ENCODE results near the gene CACNB3. TPM values are rescaled to one million over a fixed set of nuclear protein-coding genes. Genes with fewer than 3 reads are reported as not detected.

CACNB3 gene
- total and polyA plus RNA-seq, 2 of the 13 experiments (the other 11 are each of a cell fraction or from before 2014, with no cell fraction given), result 0.29 to 0.54 TPM

DNA sequence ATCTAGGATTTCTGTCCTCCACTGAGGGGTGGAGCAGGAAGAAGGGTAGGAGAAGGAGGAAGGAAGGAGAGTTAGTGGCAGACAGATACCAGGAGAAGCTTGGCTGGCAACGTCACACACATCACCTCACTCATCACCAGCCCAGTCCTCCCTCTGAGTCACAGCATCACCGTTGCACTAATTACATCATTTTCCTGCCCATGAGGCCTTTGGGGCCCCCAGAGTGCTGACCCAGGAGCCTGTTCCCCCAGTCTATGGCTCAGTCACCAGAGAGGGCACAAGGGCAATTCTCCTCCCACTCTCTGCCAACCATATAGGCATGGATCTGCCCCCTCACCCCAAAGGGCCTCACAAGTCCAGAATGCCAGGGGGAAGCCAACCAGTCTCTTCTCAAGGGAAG, 42.8 kb downstream of the CACNB3 start:
- H3K9ac ChIP-seq (ENCODE audit: insufficient read depth, low read depth, low read length), result no peak overlapping the region
- no peak overlapping the region for H3K27ac ChIP-seq (ENCODE audit: extremely low read length, insufficient read depth, low read length)
- in situ Hi-C loops (cut with HindIII; ENCODE audit: extremely low pct_ligation_motif_present, low pct_unique_long_range_greater_than_20kb) (no loop called here), intact Hi-C loops (cut with micrococcal nuclease; ENCODE audit: unreplicated experiment) (no loop called here)
- peaks cover 0 to 1% of the 10 kb centered on the region in 2 experiments; a peak in 2 of 5 replicates for H3K36me3 ChIP-seq (replicated peaks in 1 of 2; ENCODE audit: control insufficient read depth in 1 of 2, insufficient read depth in 2 of 2, low read length in 2 of 2)
- POLR2A ChIA-PET, result no interaction called here
- H3K79me2 ChIP-seq (ENCODE audit: insufficient read depth, low read length), result no peaks in the 10 kb centered on the region
- TF ChIP-seq SMC3 (IDR thresholded peaks at IDR 0.05; ENCODE audit: low read length) (no peak), ZNF841 (CRISPR knock-in tag; IDR thresholded peaks at IDR 0.05; ENCODE audit: borderline replicate concordance) (no peak), HOXD1 (CRISPR knock-in tag; IDR thresholded peaks at IDR 0.05) (no peak), MXD3 (CRISPR knock-in tag; IDR thresholded peaks at IDR 0.05) (no peak)
- peaks cover 28% of the 10 kb centered on the region for H3K4me1 ChIP-seq (ENCODE audit: insufficient read depth, low read length)
- DNase-seq (ENCODE audit: low spot score) (no peak), ATAC-seq (no peak), FAIRE-seq (no peak)
- no TSS peak for BruUV-seq (replicated peaks)
- no peaks in the 10 kb centered on the region for H4K20me1 ChIP-seq (ENCODE audit: insufficient read depth, low read length)
- H3K4me2 ChIP-seq (ENCODE audit: low read depth, low read length), result no peak overlapping the region
- 70% methylated on average over 2 of the region's 2 CpGs for WGBS (ENCODE audit: low lambda C conversion rate)
- no peak overlapping the region for H2AFZ ChIP-seq (ENCODE audit: low read length)
- H3K4me3 ChIP-seq (replicated peaks in 1 of 3; ENCODE audit: insufficient read depth in 1 of 3, low read depth in 2 of 3, low read length in 3 of 3), result no peak overlapping the region
- H3K27me3 ChIP-seq (ENCODE audit: control insufficient read depth in 1 of 2, insufficient read depth in 2 of 2, low read length in 2 of 2), result no peaks in the 10 kb centered on the region; a peak in 1 of 5 replicates
- no peaks in the 10 kb centered on the region for H3K9me3 ChIP-seq (ENCODE audit: low read length)
- CTCF ChIA-PET (ENCODE audit: low intra/inter-chr PET ratio, low total read pairs), result no interaction called here

DNA sequence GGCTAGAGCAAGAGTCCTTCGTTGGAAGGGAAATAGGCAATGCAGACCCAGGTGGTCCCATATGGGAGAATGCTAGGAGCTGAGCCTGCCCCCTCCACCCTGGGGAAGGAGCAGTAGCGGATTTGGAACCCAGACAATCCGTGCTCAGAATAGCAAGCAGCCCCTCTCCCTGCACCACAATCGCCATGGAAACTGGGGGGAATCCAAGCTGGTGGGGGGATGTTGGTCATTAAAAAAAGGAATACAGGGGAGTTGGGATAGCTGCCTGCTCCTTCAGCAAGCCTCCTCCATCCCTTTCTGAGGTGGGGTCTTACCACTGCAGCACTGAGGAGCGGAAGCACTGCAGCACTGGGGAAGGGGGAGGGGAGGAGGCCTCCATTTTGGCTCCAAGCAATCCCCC, 44.5 kb downstream of the CACNB3 start:
- FAIRE-seq, result no peak
- no peaks in the 10 kb centered on the region for H3K9me3 ChIP-seq (ENCODE audit: low read length)
- no peaks in the 10 kb centered on the region for H4K20me1 ChIP-seq (ENCODE audit: insufficient read depth, low read length)
- CTCF ChIA-PET (ENCODE audit: low intra/inter-chr PET ratio, low total read pairs), result no interaction called here
- 89% methylated on average over 5 of the region's 5 CpGs for WGBS (ENCODE audit: low lambda C conversion rate)
- H3K4me3 ChIP-seq (replicated peaks in 1 of 3; ENCODE audit: insufficient read depth in 1 of 3, low read depth in 2 of 3, low read length in 3 of 3), result no peak overlapping the region
- no peak overlapping the region for H3K9ac ChIP-seq (ENCODE audit: insufficient read depth, low read depth, low read length)
- H3K36me3 ChIP-seq (replicated peaks in 1 of 2; ENCODE audit: control insufficient read depth in 1 of 2, insufficient read depth in 2 of 2, low read length in 2 of 2), result peaks cover 0 to 1% of the 10 kb centered on the region in 2 experiments; a peak in 2 of 5 replicates
- H3K27ac ChIP-seq (ENCODE audit: extremely low read length, insufficient read depth, low read length), result no peak overlapping the region
- POLR2A ChIA-PET, result no interaction called here
- H3K4me2 ChIP-seq (ENCODE audit: low read depth, low read length), result no peak overlapping the region
- ATAC-seq, result no peak
- BruUV-seq (replicated peaks), result no TSS peak
- no peak overlapping the region for H2AFZ ChIP-seq (ENCODE audit: low read length)
- no peaks in the 10 kb centered on the region for H3K79me2 ChIP-seq (ENCODE audit: insufficient read depth, low read length)
- H3K4me1 ChIP-seq (ENCODE audit: insufficient read depth, low read length), result peaks cover 44% of the 10 kb centered on the region
- intact Hi-C loops (cut with micrococcal nuclease; ENCODE audit: unreplicated experiment) (no loop called here), in situ Hi-C loops (cut with HindIII; ENCODE audit: extremely low pct_ligation_motif_present, low pct_unique_long_range_greater_than_20kb) (no loop called here)
- no peak for DNase-seq (ENCODE audit: low spot score)
- H3K27me3 ChIP-seq (ENCODE audit: control insufficient read depth in 1 of 2, insufficient read depth in 2 of 2, low read length in 2 of 2), result no peaks in the 10 kb centered on the region; a peak in 1 of 5 replicates
- no peak for TF ChIP-seq IKZF4 (CRISPR knock-in tag; IDR thresholded peaks at IDR 0.05; ENCODE audit: borderline replicate concordance, low read depth, not compliant biosample characterization)
- TF ChIP-seq ZSCAN12 (CRISPR knock-in tag; IDR thresholded peaks at IDR 0.05), result no peak
- no peak for TF ChIP-seq ZNF331 (CRISPR knock-in tag; IDR thresholded peaks at IDR 0.05)
